HG03442 (cell line): ENCODE results near the gene LRRFIP2.
"Not testable (repeated sequence)": the region's sequence is repeated elsewhere in the genome, so short reads cannot be mapped to it uniquely, and the experiment has no call there.

Experiments used
- ATAC-seq: cut with Tn5 transposase; IDR thresholded peaks from one replicate; pipeline ENCODE4 v1.9.1; 2021; ENCODE audit warnings: mild to moderate bottlenecking, moderate library complexity; ENCODE audit not compliant: unreplicated experiment

The LRRFIP2 gene

DNA sequence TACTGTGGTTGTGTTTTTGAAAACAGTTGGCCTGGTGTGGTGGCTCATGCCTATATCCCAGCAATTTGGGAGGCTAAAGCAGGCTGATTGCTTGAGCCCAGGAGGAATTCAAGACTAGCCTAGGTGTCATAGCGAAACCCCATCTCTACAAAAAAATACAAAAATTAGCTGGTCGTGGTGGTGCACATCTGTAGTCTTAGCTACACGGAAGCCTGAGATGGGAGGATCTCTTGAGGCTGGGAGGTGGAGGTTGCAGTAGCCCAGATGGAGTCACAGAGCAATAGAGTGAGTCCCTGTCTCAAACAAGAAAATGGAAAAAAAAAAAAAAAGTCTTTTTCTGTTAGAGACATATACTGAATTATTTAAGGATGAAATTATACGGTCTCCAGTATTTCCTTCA is 14.7 kb upstream of the LRRFIP2 start:
- ATAC-seq = peak; percentile 59

DNA sequence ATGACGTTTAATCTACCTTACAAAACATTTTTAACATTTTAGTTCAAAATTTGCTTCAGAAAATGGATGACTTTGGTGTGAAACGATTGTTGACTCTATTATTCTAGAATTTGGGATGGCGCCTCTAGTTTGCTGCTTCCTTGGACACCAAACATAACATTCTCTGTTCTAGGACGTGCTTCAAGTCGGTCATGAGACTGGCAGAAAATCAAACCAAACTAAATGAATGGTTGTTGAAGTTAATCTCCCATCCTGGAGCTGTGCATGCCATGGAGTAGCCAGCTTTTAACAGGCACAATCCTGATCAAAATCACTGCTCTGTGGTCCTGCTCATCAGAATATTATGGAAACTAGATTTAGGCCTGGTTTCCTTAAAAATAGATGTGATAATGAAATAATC is 9.6 kb upstream of the LRRFIP2 start:
- ATAC-seq = no peak

DNA sequence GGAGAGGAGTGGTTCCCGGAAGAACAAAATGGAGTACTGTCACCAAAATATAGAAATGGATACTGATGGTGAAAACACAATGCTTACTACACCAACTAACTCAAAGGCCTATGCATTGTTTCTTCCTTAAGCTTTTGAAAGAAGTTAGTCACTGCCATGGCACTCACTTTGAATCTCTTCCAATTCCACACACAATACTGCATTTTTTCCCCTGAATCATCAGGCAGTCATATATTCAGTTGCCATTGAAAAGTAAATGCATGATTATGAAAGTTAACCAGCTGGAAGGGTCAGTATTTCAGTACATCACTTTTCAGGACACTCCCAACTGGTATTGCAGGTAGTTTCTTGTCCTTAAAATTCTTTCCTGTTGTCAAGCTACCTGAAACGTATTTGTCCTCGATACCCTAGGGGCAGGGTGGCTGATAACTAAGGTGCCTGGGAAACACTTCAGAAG is 9.0 kb upstream of the LRRFIP2 start:
- ATAC-seq = no peak

DNA sequence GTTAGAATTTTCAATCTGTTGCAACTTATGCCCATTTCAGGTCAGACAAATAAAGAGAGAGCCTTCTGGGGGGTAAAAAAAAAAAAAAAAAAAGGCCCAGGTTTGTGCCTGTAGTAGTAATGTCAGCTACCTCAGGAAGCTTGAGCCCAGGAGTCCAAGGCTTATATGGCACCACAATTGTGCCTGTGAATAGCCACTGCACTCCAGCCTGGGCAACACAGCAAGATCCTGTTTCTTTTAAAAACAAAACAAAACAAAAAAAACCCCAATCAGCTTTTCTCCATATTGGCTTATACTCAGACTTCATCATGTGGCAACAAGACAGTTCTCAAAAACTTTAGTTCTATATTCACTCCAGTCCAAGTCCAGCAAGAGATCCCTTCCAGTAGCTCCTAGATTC is 8.4 kb upstream of the LRRFIP2 start:
- ATAC-seq = no peak

DNA sequence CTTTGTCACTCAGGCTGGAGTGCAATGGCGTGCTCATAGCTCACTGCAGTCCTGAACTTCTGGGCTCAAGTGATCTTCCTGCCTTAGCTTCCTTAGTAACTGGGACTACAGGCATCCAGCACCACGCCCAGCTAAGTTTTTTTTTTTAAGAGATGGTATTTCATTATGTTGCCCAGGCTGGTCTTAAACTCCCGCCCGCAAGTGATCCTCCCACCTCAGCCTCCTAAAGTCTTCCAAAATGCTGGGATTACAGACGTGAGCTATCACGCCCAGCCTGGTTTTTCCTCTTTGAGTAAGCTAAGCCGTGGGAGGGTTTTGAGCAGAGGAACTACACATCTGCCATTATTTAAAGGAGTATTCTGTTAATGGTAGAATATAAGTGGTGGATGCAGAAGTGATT is 7.4 kb upstream of the LRRFIP2 start:
- ATAC-seq = no peak

DNA sequence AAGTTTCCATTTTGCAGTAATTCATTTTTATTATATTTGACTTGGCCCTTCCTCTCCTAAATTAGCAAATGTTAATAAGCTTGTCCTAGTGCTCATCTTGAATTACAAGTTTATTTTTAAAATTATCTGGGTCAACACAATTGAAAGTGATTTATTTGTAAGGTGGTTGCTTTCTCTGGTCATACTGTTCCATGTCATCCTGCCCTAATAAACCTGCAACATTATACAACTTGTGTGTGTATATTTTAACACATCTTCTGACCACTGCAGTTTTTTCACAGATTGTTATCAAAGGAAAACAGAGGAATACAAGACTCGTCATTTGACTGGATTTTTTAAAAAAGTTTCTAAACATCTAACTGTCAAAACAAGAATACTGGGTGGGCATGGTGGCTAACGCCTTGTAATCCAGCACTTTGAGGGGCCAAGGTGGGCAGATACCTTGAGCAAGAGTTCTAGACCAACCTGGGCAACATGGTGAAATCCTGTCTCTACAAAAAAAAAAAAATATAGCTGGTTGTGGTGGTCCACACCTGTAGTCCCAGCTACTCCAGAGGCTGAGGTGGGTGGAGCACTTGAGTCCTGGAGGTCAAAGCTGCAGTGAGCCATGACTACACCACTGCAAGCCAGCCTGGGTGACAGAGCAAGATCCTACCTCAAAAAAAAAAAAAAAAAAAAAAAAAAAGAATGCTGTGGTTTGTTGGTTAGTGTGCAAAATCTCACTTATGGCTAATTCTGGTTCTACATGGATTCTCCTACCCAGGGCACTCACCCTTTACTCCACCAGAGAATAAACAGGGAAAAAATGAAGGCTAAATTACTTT is 5.0 kb upstream of the LRRFIP2 start:
- ATAC-seq = no peak

DNA sequence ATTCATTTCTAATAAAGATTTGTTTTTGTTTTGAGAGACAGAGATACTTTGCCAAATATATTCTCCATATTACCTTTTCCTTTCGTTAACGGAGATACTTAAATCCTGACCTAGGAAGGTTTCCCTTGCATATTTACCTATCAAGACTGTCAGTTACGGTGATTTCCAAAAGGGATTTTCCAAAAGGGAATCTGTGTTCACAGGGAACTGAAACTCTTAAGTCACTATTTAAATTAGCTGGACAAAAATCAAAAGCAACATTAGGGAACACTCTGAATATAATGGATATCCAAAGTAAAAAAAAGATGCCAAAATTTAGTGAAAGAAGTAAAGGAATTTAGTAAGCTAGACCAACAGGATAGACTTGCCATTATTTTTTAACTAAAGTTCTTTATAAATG is 576 bp downstream of the LRRFIP2 start:
- ATAC-seq = no peak

DNA sequence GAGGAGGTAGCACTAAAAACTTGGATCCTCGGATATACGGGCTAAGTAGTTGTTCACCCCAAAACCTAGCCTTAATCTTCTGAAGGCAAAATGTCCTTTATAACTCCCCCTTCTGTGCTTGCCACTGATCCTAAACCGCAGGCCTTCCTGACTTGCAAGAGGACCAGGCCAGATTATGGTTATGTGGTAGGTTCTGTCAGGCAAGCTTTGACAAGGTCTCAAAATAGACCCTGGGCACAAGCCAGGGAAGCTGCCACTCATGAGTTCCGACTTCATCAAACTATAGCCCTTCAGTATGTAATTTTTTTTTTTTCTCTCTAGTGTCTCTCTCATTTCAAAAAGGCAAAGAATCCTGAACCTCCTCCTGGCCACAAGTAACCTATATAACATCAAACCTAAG is 3.2 kb downstream of the LRRFIP2 start:
- no peak for ATAC-seq

DNA sequence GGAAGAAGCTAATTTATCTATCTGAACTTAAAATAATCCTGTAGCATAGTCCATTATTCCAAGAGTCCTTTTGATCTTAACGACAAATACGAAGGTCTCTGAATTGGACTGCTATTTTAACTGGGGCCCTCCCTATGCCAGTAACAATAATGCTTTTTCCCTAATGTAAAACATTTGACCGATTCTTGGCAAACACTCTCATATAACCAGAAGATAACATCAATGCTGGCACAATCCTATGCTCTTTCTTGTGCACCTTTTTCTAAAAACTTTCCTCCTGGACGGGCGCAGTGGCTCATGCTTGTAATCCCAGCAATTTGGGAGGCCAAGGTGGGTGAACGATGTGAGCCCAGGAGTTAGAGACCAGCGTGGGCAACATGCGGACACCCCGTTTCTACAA is 3.9 kb downstream of the LRRFIP2 start:
- ATAC-seq = no peak

DNA sequence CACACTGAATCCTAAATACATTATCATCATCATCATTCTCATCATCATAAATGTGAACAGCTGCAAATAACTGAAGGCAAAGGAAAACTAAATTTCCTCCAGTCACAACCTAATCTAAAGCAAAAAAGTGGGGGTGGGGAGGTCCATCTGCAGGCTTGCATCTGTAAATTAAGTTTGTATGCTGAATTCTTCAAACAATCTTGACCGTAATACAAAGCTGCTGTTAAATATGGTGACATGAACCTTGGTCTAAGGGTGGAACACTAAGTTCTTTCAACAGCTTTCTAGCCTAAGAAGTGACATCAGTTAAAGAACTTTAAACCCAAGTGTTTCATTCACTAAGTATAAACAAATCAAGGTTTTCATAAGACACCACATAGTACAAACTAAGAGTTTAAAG is 4.3 kb downstream of the LRRFIP2 start:
- no peak for ATAC-seq

DNA sequence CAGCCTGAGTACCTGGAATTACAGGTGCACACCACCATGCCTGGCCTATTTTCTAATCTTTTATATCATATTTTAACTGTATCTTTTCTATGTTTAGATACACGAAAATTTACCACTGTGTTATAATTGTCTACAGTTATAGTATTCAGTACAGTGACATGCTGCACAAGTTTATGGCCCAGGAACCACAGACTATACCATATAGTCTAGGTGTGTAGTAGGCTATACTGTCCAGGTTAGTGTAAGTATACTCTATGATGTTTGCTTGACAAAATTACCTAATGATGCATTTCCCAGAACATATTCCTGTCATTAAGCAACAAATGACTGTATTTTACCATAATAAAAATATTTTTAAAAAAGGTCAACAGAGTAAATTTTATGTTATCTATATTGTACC is 5.5 kb downstream of the LRRFIP2 start:
- ATAC-seq = no peak

DNA sequence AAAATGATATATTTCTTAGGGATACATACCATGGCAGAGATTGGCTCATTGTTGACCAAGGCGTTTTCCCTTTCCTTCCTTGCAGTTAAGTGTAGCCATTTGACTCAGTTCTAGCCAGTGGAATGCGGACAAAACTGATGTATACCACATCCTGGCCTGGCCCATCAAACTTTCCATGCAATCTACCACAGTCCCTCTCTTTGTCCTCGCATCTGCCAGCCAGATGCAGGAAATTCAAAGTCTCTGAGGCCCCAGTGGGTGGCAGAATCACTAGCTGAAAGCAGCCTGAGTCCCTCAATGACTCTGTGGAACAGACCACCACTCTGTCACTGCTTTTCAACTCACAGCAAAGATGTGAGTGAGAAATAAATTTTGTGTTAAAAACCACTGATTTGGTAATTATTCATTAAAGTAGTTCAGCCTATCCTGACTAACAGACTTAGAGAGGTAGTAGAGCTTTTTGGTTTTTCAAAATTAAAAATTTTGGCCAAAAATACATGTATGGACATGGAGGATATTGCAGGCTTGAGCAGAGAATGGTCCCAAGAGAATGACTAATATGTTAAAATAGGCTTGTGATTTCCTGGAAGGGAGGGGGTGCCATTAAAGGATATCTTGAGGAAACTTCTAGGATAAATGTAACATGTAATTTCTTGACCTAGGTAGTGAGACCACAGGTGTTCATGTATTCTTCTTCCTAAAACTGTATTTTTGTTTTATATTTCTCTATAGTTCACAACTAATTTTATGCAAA is 10.9 kb downstream of the LRRFIP2 start:
- peak; percentile 54 for ATAC-seq

DNA sequence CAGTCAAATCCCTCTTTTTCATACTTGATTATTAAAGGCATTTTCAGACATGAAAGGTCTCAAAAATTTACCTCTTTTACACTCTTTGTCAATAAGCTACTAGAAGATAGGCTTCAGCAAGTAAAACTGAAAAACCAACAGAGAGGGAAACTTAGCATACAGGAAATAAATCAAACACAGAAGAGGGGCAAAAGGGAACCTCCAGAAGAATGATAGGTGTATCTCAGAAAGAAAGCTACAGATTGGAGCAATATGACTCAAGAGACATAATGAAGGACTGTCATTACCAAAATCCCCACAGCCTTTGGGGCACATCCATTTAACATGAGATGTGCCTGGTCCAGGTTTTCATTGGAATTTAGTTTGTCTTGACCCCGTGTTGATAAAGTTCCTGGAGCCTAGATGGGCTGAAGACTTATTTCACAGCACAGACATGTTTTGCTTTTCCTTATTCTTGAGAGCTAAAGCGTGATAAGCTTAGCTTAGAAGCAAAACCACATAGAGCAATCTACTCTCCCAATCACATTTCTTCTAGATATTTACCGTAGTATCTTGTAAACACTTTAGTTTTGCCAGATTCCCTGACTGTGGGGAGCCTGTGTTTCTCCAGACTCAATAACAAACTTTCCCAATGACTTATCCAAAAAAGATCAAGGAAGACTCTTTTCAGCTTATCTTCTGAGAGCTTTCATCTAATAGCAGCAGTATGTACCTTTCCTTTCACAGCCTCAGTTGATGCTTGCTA is 11.7 kb downstream of the LRRFIP2 start:
- ATAC-seq = peak; percentile 82

DNA sequence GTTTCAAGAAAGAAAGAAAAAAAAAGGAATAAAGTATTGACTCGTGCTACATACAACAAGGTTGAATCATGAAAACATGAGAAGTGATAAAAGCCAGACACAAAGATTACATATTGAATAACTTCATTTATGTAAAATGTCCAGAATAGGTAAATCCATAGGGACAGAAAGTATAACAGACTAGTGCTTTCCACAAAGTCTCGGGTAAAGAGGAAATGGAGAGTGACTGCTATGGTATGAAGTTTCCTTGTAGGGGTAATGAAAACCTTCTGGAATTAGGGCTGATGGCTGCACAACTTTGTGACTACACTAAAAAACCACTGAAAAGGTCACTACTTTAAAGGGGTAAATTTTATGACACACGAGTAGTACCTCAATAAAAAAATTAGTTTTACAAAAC is 13.0 kb downstream of the LRRFIP2 start:
- no peak for ATAC-seq

DNA sequence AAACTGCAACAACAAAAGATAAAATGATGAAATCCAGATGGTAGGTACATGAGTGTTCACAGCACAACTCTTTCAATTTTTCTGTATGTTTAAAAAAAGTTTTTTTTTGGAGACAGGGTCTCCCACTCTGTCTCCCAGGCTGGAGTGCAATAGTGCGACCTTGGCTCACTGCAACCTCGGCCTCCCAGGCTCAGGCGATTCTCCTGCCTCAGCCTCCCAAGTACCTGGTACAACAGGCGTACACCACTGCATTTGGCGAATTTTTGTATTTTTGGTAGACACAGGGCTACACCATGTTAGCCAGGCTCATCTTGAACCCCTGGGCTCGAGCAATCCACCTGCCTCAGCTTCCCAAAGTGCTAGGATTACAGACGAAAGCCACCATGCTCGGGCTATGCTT is 18.6 kb downstream of the LRRFIP2 start:
- no peak for ATAC-seq

DNA sequence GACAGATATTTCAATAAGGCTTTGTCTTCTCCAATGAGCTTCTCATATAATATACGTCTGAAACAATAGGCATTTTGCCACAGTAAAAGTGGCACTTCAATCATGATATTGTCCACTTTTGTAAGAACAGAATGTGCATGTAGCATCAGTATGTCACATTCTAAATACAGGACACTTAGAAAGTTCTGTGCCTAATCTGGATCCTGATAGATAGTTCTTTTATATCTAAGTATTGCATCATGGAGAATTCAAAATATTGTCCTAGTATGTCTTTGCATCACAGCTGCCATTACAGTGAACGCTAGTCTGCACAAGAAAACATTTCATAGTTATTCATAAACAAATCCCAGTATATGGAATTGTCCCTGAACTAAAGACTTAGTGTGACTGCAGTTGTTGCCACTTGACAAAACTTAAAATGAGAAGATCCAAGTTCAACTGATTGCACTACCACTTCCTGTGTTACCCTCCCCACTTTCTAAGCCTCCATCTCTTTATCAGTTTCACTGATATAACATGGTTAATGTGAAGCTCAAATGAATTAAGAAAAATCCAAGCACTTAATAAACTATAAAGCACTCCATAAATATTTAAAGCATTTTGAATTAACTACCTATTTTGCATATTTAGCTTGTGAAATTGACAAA is 19.6 kb downstream of the LRRFIP2 start:
- no peak for ATAC-seq

DNA sequence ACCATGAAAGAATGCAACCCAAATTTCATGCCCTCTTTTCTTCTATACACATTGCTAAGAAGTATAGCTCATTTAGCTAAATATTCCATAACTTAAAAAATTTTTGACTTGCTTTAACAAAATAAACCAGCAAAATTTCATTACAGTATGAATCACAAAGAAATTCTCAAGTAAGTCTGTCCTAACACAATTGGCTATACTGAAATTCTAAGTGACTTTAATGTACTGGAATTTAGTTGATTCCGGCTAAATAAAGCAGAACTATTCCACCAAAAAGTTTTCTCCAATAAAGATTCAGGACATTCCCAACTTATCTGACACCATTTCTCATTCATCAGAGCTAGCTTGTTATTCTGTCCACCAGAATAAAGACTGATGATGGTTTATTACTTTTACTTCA is 23.8 kb downstream of the LRRFIP2 start:
- ATAC-seq = no peak

DNA sequence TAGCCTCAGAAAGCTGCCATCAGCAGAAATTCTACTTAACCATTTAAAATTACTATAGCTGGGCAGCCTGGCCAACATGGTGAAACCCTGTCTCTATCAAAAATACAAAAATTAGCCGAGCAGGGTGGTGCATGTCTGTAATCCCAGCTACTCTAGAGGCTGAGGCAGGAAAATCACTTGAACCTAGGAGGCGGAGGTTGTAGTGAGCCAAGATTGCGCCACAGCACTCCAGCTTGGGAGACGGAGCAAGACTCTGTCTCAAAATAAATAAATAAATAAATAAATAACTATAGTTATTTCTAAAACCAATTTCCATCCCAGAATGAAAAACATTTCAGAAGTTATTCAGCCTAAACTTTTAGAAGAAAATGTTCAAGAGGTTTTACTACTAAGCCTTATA is 25.1 kb downstream of the LRRFIP2 start:
- ATAC-seq = no peak

DNA sequence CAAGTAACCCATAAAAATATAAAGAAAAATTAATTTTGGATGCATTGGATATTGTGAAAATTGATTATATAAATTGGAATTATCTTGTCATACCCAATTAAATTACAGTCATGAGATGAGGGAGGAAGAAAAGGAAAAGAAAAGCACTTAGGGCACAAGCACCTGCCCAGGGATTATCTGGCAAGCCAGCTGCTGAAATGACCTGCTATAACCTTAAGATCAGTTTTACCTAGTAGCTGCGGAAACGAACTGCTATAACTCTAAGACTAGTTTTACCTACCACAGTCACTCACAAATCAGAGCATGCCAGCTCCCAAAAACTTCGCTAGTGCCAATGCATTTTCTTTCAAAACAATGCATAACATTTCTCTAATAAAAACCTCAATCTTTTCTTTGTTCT is 26.2 kb downstream of the LRRFIP2 start:
- ATAC-seq = no peak

DNA sequence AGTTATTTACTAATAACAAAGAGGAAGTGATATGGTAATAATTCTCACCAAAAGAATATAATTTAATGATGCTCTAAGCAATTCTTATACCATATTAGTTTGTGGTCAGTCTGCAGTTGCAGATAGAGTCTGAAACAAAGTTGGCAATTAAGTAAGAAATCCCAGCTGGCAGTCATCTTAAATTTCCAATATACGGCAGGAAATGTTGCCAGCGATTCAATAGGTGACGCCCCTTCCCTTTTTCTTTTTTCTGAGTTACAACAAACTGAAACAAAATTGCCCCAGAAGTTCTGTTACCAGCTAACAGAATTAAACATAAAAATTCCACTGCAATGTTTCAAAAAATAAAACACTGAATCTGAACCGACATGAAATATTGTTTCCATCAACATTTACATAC is 26.7 kb downstream of the LRRFIP2 start:
- ATAC-seq = no peak

DNA sequence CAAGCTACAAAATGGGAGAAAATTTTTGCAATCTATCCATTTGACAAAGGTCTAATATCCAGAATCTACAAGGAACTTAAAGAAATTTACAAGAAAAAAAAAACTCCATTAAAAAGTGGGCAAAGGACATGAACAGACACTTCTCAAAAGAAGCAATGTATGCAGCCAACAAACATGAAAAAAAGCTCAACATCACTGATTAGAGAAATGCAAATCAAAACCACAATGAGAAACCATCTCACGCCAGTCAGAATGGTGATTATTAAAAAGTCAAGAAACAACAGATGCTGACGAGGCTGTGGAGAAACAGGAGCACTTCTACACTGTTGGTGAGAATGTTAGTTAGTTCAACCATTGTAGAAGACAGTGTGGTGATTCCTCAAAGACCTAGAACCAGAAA is 27.5 kb downstream of the LRRFIP2 start:
- ATAC-seq = not testable (repeated sequence)
